ENCODE results near the gene TBATA.

DNA sequence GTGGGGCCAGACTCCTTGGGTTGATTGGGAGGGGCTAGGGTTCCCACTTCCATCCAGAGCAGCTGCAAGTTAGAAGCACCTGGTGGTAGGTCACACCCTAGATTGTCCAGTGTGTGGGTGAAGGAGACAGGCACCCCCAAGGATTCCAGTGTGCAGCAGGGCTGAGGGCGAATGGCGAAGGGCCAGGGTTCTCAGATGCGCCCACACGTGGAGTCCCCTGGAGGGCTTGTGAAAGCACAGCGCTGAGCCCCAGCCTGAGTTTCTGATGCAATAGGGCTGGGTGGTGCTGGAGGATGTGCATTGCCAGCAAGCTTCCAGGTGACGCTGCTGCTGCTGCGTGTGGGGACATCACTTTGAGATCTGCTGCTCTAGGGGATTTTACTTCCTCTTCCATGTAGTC, 25.4 kb downstream of the TBATA start:
- TF ChIP-seq GATA2 (IDR thresholded peaks at IDR 0.05; ENCODE audit: low read depth, low read length) (no peak), GATA3 (IDR thresholded peaks at IDR 0.05; ENCODE audit: low read depth, low read length) (no peak)

Data from SH-SY5Y (cell line).